HG03571 (cell line): ENCODE measurements around the gene MPI.
"Not testable (repeated sequence)": the region's sequence is repeated elsewhere in the genome, so short reads cannot be mapped to it uniquely, and the experiment has no call there.

Experiments used
- ATAC-seq: cut with Tn5 transposase; IDR thresholded peaks from one replicate; pipeline ENCODE4 v1.9.1; 2021; ENCODE audit not compliant: unreplicated experiment

Gene MPI

GRCh38 chr15:74928771-74929198 is 38.9 kb downstream of the MPI start:
- ATAC-seq = no peak

GRCh38 chr15:74933573-74933972 is 43.7 kb downstream of the MPI start:
- no peak for ATAC-seq

- ATAC-seq = not testable (repeated sequence)
These were observed 45.4 kb downstream of the MPI start for GRCh38 chr15:74935193-74935592.

GRCh38 chr15:74937272-74937589 is 47.4 kb downstream of the MPI start:
- ATAC-seq = no peak

GRCh38 chr15:74937590-74938371 is 47.9 kb downstream of the MPI start, which contains the start of gene COX5A:
COX5A (minus strand) TSS chr15:74938073; CDS start chr15:74938014, 59 bp downstream.
- ATAC-seq = peak; percentile 77

- no peak for ATAC-seq
These were observed 60.5 kb downstream of the MPI start for GRCh38 chr15:74950078-74950908.

- no peak for ATAC-seq
These were observed 61.2 kb downstream of the MPI start for GRCh38 chr15:74951006-74951405.
